OCI-M2 (cell line): ENCODE measurements around the gene PLTP.

Experiments used
- DNase-seq: peaks from one replicate; lab custom pipeline; 2025; ENCODE audit not compliant: unreplicated experiment; lab: John Stamatoyannopoulos, UW

PLTP gene

DNA sequence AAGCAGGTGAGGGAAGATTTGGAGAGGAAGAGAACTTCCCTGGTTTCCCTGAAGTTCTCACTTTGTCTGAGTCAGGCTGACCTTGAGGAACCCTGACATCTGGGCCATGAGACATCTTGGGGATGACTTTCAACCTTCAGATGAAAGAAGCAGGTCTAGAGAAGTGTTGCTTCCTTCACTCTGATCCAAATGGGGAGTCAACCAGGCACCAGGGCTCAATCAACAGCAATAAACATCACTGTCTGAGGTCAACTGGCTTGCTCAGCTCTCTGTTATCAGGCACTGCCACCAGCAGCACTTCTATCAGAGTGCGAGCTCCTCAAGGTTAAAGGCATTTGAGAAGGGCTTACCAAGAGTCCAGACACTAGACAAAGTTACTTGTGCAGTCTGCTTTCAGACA, 61.0 kb downstream of the PLTP start:
- DNase-seq, result peak; percentile 60

DNA sequence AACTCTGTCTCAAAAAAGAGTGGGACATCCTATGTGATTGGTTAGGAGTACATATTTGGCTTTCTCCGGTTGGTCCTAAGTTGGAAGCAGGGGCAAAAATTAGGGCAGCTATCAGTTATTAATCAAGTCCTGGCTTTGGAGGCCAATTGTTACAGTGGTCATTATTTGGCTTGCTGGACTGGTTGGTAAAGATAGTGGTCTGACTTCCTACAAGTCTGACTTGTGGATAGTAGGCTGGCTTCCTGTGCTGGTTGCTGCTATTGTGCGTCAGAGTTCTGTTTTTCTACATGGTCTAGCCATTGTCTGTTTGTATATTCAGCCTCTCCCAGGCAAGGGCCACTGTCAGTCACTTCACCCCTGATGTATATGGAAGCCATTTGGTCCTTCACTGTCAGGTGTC, 61.7 kb downstream of the PLTP start:
- no peak for DNase-seq

DNA sequence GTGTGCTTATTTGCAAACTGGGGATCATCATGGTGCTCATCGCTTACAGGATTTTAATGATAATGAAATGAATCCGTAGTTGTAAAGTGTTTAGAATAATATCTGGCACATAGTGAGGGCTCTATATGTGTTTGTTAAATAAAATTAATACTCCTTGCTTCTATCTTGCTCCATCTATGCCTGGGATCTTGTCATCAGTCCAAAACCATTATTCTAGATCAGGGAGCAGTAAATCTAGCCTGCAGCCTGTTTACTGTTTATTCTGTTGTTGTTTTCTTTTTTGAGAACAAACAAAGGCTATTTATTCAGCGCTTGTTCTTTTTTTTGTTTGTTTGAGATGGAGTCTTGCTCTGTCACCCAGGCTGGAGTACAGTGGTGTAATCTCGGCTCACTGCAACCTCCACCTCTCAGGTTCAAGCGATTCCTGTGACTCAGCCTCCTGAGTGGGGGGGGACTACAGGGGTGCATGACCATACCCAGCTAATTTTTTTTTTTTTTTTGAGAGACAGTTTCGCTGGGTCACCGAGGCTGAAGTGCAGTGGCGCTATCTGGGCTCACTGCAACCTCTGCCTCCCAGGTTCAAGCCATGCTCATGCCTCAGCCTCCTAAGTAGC, 62.9 kb downstream of the PLTP start:
- no peak for DNase-seq
